IMR-90 (cell line): Measurements from ENCODE around the gene FBP1. TPM values are rescaled to one million over a fixed set of nuclear protein-coding genes. Genes with fewer than 3 reads are reported as not detected.

Source experiments
- ATAC-seq: fragments of 200-7000 bp; cut with Tn5 transposase; 2 replicates; pipeline ENCODE4 v1.9.1; 2020; ENCODE audit warnings: low read depth, mild to moderate bottlenecking, moderate library complexity
- BruUV-seq: library from RNA; stranded (reverse); fragments of 400-500 nt; replicated peaks from 2 replicates; lab custom pipeline; 2021; lab: Mats Ljungman, UMichigan
- CTCF ChIA-PET: fragments of 300-600 bp; formaldehyde crosslinking; extraction: SDS; loops from one replicate; lab custom pipeline; 2021; ENCODE audit warnings: antibody characterized with exemption; lab: Yijun Ruan, JAX
- POLR2A ChIA-PET: fragments of 300-600 bp; sonication (Branson Sonifier 250); formaldehyde crosslinking; loops from one replicate; lab custom pipeline; 2022; ENCODE audit warnings: antibody characterized with exemption; ENCODE audit not compliant: unreplicated experiment; lab: Charles Lee
- DNase-seq: peaks from one replicate; pipeline ENCODE4 v3.0.0; 2013
- H2AFZ ChIP-seq: replicated peaks from 2 replicates; pipeline ENCODE3; 2013; ENCODE audit warnings: low read length, mild to moderate bottlenecking; ENCODE audit not compliant: poor library complexity
- H2AK5ac ChIP-seq: 2 replicates; pipeline ENCODE4 v1.6.1; 2013; ENCODE audit warnings: low read depth, low read length, inconsistent platforms
- H2AK9ac ChIP-seq: replicated peaks from 2 replicates; pipeline ENCODE3; 2013; ENCODE audit warnings: mild to moderate bottlenecking, low read depth, low read length, moderate library complexity; ENCODE audit not compliant: poor library complexity
- H2BK120ac ChIP-seq: 2 replicates; pipeline ENCODE4 v1.6.1; 2013; ENCODE audit warnings: low read depth, low read length, inconsistent platforms
- H2BK15ac ChIP-seq: 3 replicates; pipeline ENCODE4 v1.6.1; 2013; ENCODE audit warnings: low read depth, low read length, inconsistent platforms
- H2BK20ac ChIP-seq: 2 replicates; pipeline ENCODE4 v1.6.1; 2013; ENCODE audit warnings: low read depth, mild to moderate bottlenecking, inconsistent platforms, low read length, moderate library complexity
- H2BK5ac ChIP-seq: 2 replicates; pipeline ENCODE4 v1.6.1; 2013; ENCODE audit warnings: mild to moderate bottlenecking, low read depth, low read length, inconsistent platforms; ENCODE audit not compliant: poor library complexity, severe bottlenecking
- H3K14ac ChIP-seq: replicated peaks from 2 replicates; pipeline ENCODE4 v1.6.1; 2013; ENCODE audit warnings: low read depth, low read length, inconsistent platforms
- H3K18ac ChIP-seq: 2 replicates; pipeline ENCODE4 v1.6.1; 2013; ENCODE audit warnings: low read depth, low read length, control low read depth
- H3K23ac ChIP-seq: 2 replicates; pipeline ENCODE4 v1.6.1; 2013; ENCODE audit warnings: low read depth, low read length, inconsistent platforms
- H3K27ac ChIP-seq: 2 replicates; pipeline ENCODE4 v1.5.1; 2013; ENCODE audit warnings: mild to moderate bottlenecking, control low read depth, low read length; ENCODE audit not compliant: insufficient read depth
- H3K27me3 ChIP-seq: 2 replicates; pipeline ENCODE4 v1.6.1; 2013; ENCODE audit warnings: low read length; ENCODE audit not compliant: control insufficient read depth, insufficient read depth
- H3K36me3 ChIP-seq: 2 replicates; pipeline ENCODE4 v1.6.1; 2013; ENCODE audit warnings: low read length, mixed read lengths; ENCODE audit not compliant: control insufficient read depth, insufficient read depth
- H3K4ac ChIP-seq: 2 replicates; pipeline ENCODE4 v1.6.1; 2013; ENCODE audit warnings: low read depth, low read length, inconsistent platforms
- H3K4me1 ChIP-seq: 2 replicates; pipeline ENCODE4 v1.6.1; 2013; ENCODE audit warnings: low read length, mixed read lengths; ENCODE audit not compliant: control insufficient read depth, insufficient read depth
- H3K4me2 ChIP-seq: 2 replicates; pipeline ENCODE4 v1.6.1; 2013; ENCODE audit warnings: low read depth, mild to moderate bottlenecking, control low read depth, low read length, moderate library complexity
- H3K4me3 ChIP-seq: 2 replicates; pipeline ENCODE4 v1.5.1; 2013; ENCODE audit warnings: low read depth, mild to moderate bottlenecking, control low read depth, low read length, moderate library complexity; ENCODE audit not compliant: insufficient read depth
- H3K56ac ChIP-seq: 2 replicates; pipeline ENCODE4 v1.6.1; 2013; ENCODE audit warnings: low read length, inconsistent platforms; ENCODE audit not compliant: insufficient read depth; ENCODE audit errors: extremely low read depth
- H3K79me1 ChIP-seq, 2 experiments: 2 replicates each; pipeline ENCODE4 v1.6.1; 2013; ENCODE audit warnings: low read length in 2 of 2, inconsistent platforms in 1 of 2, low read depth in 1 of 2
- H3K9ac ChIP-seq: 2 replicates; pipeline ENCODE4 v1.6.1; 2013; ENCODE audit warnings: low read depth, low read length, control low read depth
- H3K9me1 ChIP-seq: 2 replicates; pipeline ENCODE4 v1.6.1; 2013; ENCODE audit warnings: low read length, inconsistent platforms; ENCODE audit not compliant: insufficient read depth
- H3K9me3 ChIP-seq: 2 replicates; pipeline ENCODE4 v1.6.1; 2013; ENCODE audit warnings: low read length; ENCODE audit not compliant: control insufficient read depth, insufficient read depth
- H4K20me1 ChIP-seq: 2 replicates; pipeline ENCODE4 v1.6.1; 2013; ENCODE audit warnings: low read length, inconsistent platforms; ENCODE audit not compliant: insufficient read depth
- H4K5ac ChIP-seq: 2 replicates; pipeline ENCODE4 v1.6.1; 2013; ENCODE audit warnings: mild to moderate bottlenecking, low read depth, low read length, control low read depth
- H4K8ac ChIP-seq, 2 experiments: 2 replicates each; pipeline ENCODE4 v1.6.1; 2013; ENCODE audit warnings: low read depth in 2 of 2, low read length in 2 of 2, control low read depth in 1 of 2, inconsistent platforms in 1 of 2
- H4K91ac ChIP-seq: 2 replicates; pipeline ENCODE4 v1.6.1; 2013; ENCODE audit warnings: low read depth, low read length, inconsistent platforms; ENCODE audit not compliant: insufficient read depth
- MAFK ChIP-seq: IDR thresholded peaks from 2 replicates; pipeline ENCODE4 v1.6.1; 2012; ENCODE audit warnings: low read depth, low read length, improper control_type of control experiment
- SMC3 ChIP-seq: fragments of 150-350 bp; IDR thresholded peaks from 2 replicates; pipeline ENCODE4 v1.6.1; 2016; ENCODE audit warnings: low read depth, mild to moderate bottlenecking, antibody characterized with exemption, low read length, moderate library complexity
- USF2 ChIP-seq: fragments of 150-350 bp; IDR thresholded peaks from 2 replicates; pipeline ENCODE4 v1.6.1; 2017; ENCODE audit warnings: mild to moderate bottlenecking, antibody characterized with exemption, low read length, low read depth
- WGBS, 2 experiments: methylation state at CpG; one replicate each; pipeline versions ENCODE4 v1.1.5 to v1.1.7; 2013; ENCODE audit warnings: missing lambda C conversion rate in 2 of 2; ENCODE audit not compliant: insufficient read length in 1 of 2; ENCODE audit errors: extremely low coverage in 2 of 2; 5-methylcytosine and 5-hydroxymethylcytosine counted together
- dilution Hi-C: fragments of 300-500 bp; cut with HindIII; formaldehyde crosslinking; loops from one replicate; pipeline ENCODE4 v1.14.3; 2018; ENCODE audit warnings: low sequenced_read_pairs; ENCODE audit not compliant: unreplicated experiment
- in situ Hi-C: fragments of 300-500 bp; cut with MboI; formaldehyde crosslinking; loops from 3 replicates; pipeline ENCODE4 v1.14.3; 2019; ENCODE audit warnings: low sequenced_read_pairs, inconsistent platforms, mixed read lengths
- intact Hi-C: fragments of 100-400 bp; cut with micrococcal nuclease; formaldehyde crosslinking; loops from 2 replicates; pipeline ENCODE4 v1.10.0; 2022
- polyA plus RNA-seq, 3 experiments: library from polyadenylated mRNA; depleted of rRNA; stranded (reverse); fragments of >200 nt; gene quantifications; 2 replicates each; pipeline ENCODE4 v1.2.3, GENCODE V29; 2012; ENCODE audit warnings: low replicate concordance in 1 of 3
- total RNA-seq: library from RNA; depleted of rRNA; stranded (reverse); fragments of >200 nt; gene quantifications from 2 replicates; pipeline ENCODE4 v1.2.3, GENCODE V29; 2012
- TF ChIP-seq, protein P1 (sequence below): fragments of 150-350 bp; IDR thresholded peaks from 2 replicates; pipeline ENCODE4 v1.6.1; 2016; ENCODE audit warnings: low read depth, mild to moderate bottlenecking, low read length, moderate library complexity, borderline replicate concordance

FBP1 gene
- total and polyA plus RNA-seq, 2 of the 4 experiments (the other 2 are of a cell fraction) = not detected

- WGBS, 2 experiments = 74% methylated on average over 5 of the region's 7 CpGs; no CpG with 5 or more reads in 1 of the 2 experiments
- dilution Hi-C loops = no loop called here
Measured at GRCh38 chr9:94675008-94675881, 35.9 kb upstream of the FBP1 start.

More at GRCh38 chr9:94675008-94675881, 35.9 kb upstream of the FBP1 start:
- Histone ChIP-seq H4K8ac (peak overlapping the region; percentile 38 to 80; a peak in 3 of 4 replicates), H3K79me1 (no peaks in the 10 kb centered on the region), H3K27ac (peak overlapping the region; percentile 45; the same call in 1 of the 2 replicates), H2BK5ac (peak overlapping the region; percentile 43), H3K14ac (no peak overlapping the region), H3K36me3 (no peaks in the 10 kb centered on the region), H4K5ac (peak overlapping the region; percentile 75; the same call in 1 of the 2 replicates), H4K91ac (0 out of 2 replicates have a peak overlapping the region, but pooled peaks have one; percentile 19), H3K56ac (no peak overlapping the region; the same call in 1 of the 2 replicates), H3K4me2 (peak overlapping the region; percentile 24; the same call in 1 of the 2 replicates), H2AK9ac (no peak overlapping the region), H3K9me1 (no peaks in the 10 kb centered on the region), H3K4ac (peak overlapping the region; percentile 50; the same call in 1 of the 2 replicates), H3K23ac (no peak overlapping the region), H2BK120ac (peak overlapping the region; percentile 73), H2AK5ac (no peak overlapping the region), H4K20me1 (no peaks in the 10 kb centered on the region), H3K18ac (peak overlapping the region; percentile 75; the same call in 1 of the 2 replicates), H2AFZ (no peak overlapping the region), H3K9me3 (no peaks in the 10 kb centered on the region), H3K4me1 (peaks cover 9% of the 10 kb centered on the region), H3K9ac (no peak overlapping the region; the same call in 1 of the 2 replicates), H2BK20ac (peak overlapping the region; percentile 33; the same call in 1 of the 2 replicates), H3K27me3 (no peaks in the 10 kb centered on the region; the same call in 1 of the 2 replicates), H2BK15ac (peak overlapping the region; percentile 84; the same call in 1 of the 3 replicates), H3K4me3 (no peak overlapping the region)
- ChIA-PET CTCF (interaction anchor here (1.5 kb wide), 1 partner anchor 453 kb away, joined by 7 read pairs; no protein-coding TSS in a partner anchor), POLR2A (interaction anchor here (0.6 kb wide), 1 partner anchor 404 kb away, joined by 3 read pairs; no protein-coding TSS in a partner anchor)
- ATAC-seq = peak; percentile 50
- no TSS peak for BruUV-seq
- DNase-seq = peak; percentile 48
- TF ChIP-seq USF2 (no peak), MAFK (no peak), SMC3 (no peak)
- TF ChIP-seq, protein P1, sequence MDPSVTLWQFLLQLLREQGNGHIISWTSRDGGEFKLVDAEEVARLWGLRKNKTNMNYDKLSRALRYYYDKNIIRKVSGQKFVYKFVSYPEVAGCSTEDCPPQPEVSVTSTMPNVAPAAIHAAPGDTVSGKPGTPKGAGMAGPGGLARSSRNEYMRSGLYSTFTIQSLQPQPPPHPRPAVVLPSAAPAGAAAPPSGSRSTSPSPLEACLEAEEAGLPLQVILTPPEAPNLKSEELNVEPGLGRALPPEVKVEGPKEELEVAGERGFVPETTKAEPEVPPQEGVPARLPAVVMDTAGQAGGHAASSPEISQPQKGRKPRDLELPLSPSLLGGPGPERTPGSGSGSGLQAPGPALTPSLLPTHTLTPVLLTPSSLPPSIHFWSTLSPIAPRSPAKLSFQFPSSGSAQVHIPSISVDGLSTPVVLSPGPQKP = no peak
- intact Hi-C loops (no loop called here), in situ Hi-C loops (no loop called here)
